ENCODE measurements around the gene WFS1.

WFS1 gene

GRCh38 chr4:6283282-6283681 lies 13.6 kb downstream of the WFS1 start:
- no peaks in the 10 kb centered on the region for H3K27me3 ChIP-seq
- peaks cover 26% of the 10 kb centered on the region for H3K36me3 ChIP-seq
- TF ChIP-seq CTCF (IDR thresholded peaks at IDR 0.05; ENCODE audit: low read depth, low read length) = no peak
- no peaks in the 10 kb centered on the region for H3K9me3 ChIP-seq
- H3K4me3 ChIP-seq (ENCODE audit: low read depth, low read length) = no peak overlapping the region
- no peak for DNase-seq
- peaks cover 27% of the 10 kb centered on the region for H3K4me1 ChIP-seq

DNA sequence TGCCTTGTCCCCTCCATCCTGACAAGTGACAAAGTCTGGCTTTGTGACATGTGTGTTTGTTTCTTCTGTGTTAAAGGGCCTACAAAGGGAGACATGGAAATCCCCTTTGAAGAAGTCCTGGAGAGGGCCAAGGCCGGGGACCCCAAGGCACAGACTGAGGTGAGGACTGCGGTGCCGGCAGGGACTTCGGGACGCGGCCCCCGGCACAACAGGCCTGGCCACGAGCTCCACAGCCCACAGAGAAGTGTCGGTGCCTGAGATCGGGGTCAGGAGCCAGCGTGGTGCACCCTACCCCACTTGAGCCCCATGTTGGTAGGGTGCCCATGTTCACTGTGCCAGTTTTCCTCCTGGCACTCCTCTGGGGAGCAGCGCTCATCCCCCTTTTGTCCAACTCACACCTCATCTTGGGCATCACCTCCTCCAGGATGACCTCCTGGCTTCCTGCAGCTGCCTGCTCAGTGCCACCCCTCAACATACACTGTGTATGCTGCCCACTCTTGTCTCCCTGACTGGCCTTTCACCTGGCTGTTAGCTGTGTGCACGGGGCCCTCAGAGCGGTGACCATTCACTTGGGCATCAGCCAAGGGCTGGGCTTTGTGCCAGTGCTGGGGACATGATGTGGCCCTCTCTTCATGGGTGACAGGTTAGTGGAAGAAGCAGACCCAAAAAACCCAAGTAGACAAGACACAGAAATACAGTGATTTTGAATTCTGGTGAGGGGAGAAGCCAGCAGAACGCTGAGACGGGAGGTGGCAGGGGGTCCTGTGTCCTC lies 17.6 kb downstream of the WFS1 start:
- no peaks in the 10 kb centered on the region for H3K27me3 ChIP-seq
- H3K9me3 ChIP-seq = no peaks in the 10 kb centered on the region
- peaks cover 29% of the 10 kb centered on the region for H3K36me3 ChIP-seq
- no peak overlapping the region for H3K4me3 ChIP-seq (ENCODE audit: low read depth, low read length)
- H3K4me1 ChIP-seq = no peaks in the 10 kb centered on the region
- TF ChIP-seq CTCF (IDR thresholded peaks at IDR 0.05; ENCODE audit: low read depth, low read length) = no peak
- no peak for DNase-seq

- Histone ChIP-seq H3K4me1 (no peaks in the 10 kb centered on the region), H3K9me3 (no peaks in the 10 kb centered on the region), H3K4me3 (ENCODE audit: low read depth, low read length) (no peak overlapping the region), H3K27me3 (no peaks in the 10 kb centered on the region), H3K36me3 (peaks cover 29% of the 10 kb centered on the region)
- no peak for DNase-seq
- no peak for TF ChIP-seq CTCF (IDR thresholded peaks at IDR 0.05; ENCODE audit: low read depth, low read length)
These were observed 18.7 kb downstream of the WFS1 start for GRCh38 chr4:6288342-6288741.

GRCh38 chr4:6288871-6289270 lies 19.2 kb downstream of the WFS1 start:
- no peak for TF ChIP-seq CTCF (IDR thresholded peaks at IDR 0.05; ENCODE audit: low read depth, low read length)
- Histone ChIP-seq H3K27me3 (no peaks in the 10 kb centered on the region), H3K4me1 (no peaks in the 10 kb centered on the region), H3K9me3 (no peaks in the 10 kb centered on the region), H3K4me3 (ENCODE audit: low read depth, low read length) (no peak overlapping the region), H3K36me3 (peaks cover 29% of the 10 kb centered on the region)
- DNase-seq = no peak

- no peaks in the 10 kb centered on the region for H3K9me3 ChIP-seq
- H3K27me3 ChIP-seq = no peaks in the 10 kb centered on the region
- no peak overlapping the region for H3K4me3 ChIP-seq (ENCODE audit: low read depth, low read length)
- no peak for TF ChIP-seq CTCF (IDR thresholded peaks at IDR 0.05; ENCODE audit: low read depth, low read length)
- H3K4me1 ChIP-seq = no peaks in the 10 kb centered on the region
- no peak for DNase-seq
- H3K36me3 ChIP-seq = peaks cover 29% of the 10 kb centered on the region
These were observed 20.6 kb downstream of the WFS1 start for GRCh38 chr4:6290256-6290655.

DNA sequence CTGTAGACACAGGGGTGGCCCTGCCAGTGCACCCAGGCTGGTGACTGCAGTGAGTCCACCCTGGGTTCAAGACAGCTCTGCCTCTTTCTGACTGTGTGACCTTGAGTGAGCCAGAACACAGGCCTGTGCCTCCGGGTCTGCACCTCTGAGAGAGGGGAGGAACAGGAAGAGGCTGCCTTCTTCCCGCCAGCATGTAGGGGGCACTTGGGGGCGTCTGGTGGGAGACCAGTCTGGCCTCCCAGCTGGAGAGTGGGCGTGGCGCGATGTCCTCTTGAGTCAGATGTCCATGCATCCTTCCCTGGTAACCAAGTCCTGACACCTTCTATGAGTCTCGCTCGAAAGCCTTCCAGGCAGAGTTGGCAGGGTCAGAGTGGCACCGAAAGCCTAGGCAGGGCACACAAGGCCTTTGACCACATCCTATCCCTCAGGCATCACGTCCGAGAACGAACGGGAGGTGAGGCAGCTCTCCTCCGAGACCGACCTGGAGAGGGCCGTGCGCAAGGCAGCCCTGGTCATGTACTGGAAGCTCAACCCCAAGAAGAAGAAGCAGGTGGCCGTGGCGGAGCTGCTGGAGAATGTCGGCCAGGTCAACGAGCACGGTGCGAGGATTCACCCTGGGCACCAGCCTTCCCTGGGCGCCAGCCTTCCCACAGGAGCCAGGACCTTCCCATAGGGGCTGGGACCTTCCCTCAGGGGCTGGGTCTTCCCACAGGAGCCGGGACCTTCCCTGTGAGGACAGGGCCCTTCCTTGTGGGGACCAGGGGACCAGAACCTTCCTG lies 21.3 kb downstream of the WFS1 start:
- Histone ChIP-seq H3K4me3 (ENCODE audit: low read depth, low read length) (no peak overlapping the region), H3K4me1 (no peaks in the 10 kb centered on the region), H3K27me3 (no peaks in the 10 kb centered on the region), H3K9me3 (no peaks in the 10 kb centered on the region), H3K36me3 (peaks cover 29% of the 10 kb centered on the region)
- TF ChIP-seq CTCF (IDR thresholded peaks at IDR 0.05; ENCODE audit: low read depth, low read length) = no peak
- DNase-seq = no peak

Data from BE2C (cell line).